Measurements from ENCODE around the gene ARFGAP3. TPM values are rescaled to one million over a fixed set of nuclear protein-coding genes. Genes with fewer than 3 reads are reported as not detected.
A peak's percentile ranks its signal among the peaks of the same experiment; 100 is the strongest.

Gene ARFGAP3
- total RNA-seq, 4 donors from 2014 or later: 40.6 to 67.9 (median 49.1) TPM

GRCh38 chr22:42877597-42878340 is 20.7 kb upstream of the ARFGAP3 start:
- H3K4me3 ChIP-seq: no peak overlapping the region
- TF ChIP-seq CTCF (IDR thresholded peaks at IDR 0.05) (no peak), POLR2A (IDR thresholded peaks at IDR 0.05) (no peak), POLR2AphosphoS5 (IDR thresholded peaks at IDR 0.05) (no peak), EP300 (IDR thresholded peaks at IDR 0.05) (no peak)
- no CpG with 5 or more reads among the region's 12 CpGs for whole genome bisulfite sequencing, 2 donors (ENCODE audit: low coverage in 1 of 2)
- H3K4me1 ChIP-seq: peaks cover 0 to 7% (median 0%) of the 10 kb centered on the region in 3 donors
- H3K36me3 ChIP-seq: peaks cover 0 to 100% of the 10 kb centered on the region in 2 donors
- peak overlapping the region in 2 of 4 donors; percentile 9 to 10 for H3K27ac ChIP-seq
- no peaks in the 10 kb centered on the region for H3K9me3 ChIP-seq
- H3K27me3 ChIP-seq: no peaks in the 10 kb centered on the region
- no peak for ATAC-seq

- ATAC-seq: no peak
- Histone ChIP-seq H3K4me3 (no peak overlapping the region), H3K36me3 (peaks cover 0 to 100% of the 10 kb centered on the region in 2 donors), H3K27me3 (no peaks in the 10 kb centered on the region), H3K27ac (no peak overlapping the region), H3K9me3 (no peaks in the 10 kb centered on the region), H3K4me1 (peaks cover 0 to 1% (median 0%) of the 10 kb centered on the region in 3 donors)
- WGBS, 2 donors (ENCODE audit: low coverage in 1 of 2): 68% methylated on average over 5 of the region's 8 CpGs; no CpG with 5 or more reads in 1 of the 2 donors
- TF ChIP-seq CTCF (IDR thresholded peaks at IDR 0.05) (no peak), POLR2AphosphoS5 (IDR thresholded peaks at IDR 0.05) (no peak), EP300 (IDR thresholded peaks at IDR 0.05) (no peak), POLR2A (IDR thresholded peaks at IDR 0.05) (no peak)
Observed at GRCh38 chr22:42877158-42877557, 20.1 kb upstream of the ARFGAP3 start.

GRCh38 chr22:42876041-42876440 is 19.0 kb upstream of the ARFGAP3 start:
- no peaks in the 10 kb centered on the region for H3K9me3 ChIP-seq
- no peak overlapping the region for H3K4me3 ChIP-seq
- WGBS, 2 donors (ENCODE audit: low coverage in 1 of 2): no CpG with 5 or more reads among the region's 17 CpGs
- no peak for TF ChIP-seq CTCF (IDR thresholded peaks at IDR 0.05)
- TF ChIP-seq POLR2A (IDR thresholded peaks at IDR 0.05): no peak
- no peak for TF ChIP-seq EP300 (IDR thresholded peaks at IDR 0.05)
- no peak for TF ChIP-seq POLR2AphosphoS5 (IDR thresholded peaks at IDR 0.05)
- H3K36me3 ChIP-seq: peaks cover 0 to 100% of the 10 kb centered on the region in 2 donors
- no peaks in the 10 kb centered on the region for H3K27me3 ChIP-seq
- no peak overlapping the region for H3K27ac ChIP-seq
- H3K4me1 ChIP-seq: no peaks in the 10 kb centered on the region
- no peak for ATAC-seq

- no peak for ATAC-seq
- no peaks in the 10 kb centered on the region for H3K27me3 ChIP-seq
- H3K4me1 ChIP-seq: peaks cover 0 to 9% (median 5%) of the 10 kb centered on the region in 3 donors
- TF ChIP-seq CTCF (IDR thresholded peaks at IDR 0.05) (no peak), POLR2A (IDR thresholded peaks at IDR 0.05) (no peak), POLR2AphosphoS5 (IDR thresholded peaks at IDR 0.05) (no peak), EP300 (IDR thresholded peaks at IDR 0.05) (no peak)
- 88 to 91% methylated on average over 3 to 7 of the region's 7 CpGs for WGBS, 2 donors (ENCODE audit: low coverage in 1 of 2)
- H3K9me3 ChIP-seq: no peaks in the 10 kb centered on the region
- H3K36me3 ChIP-seq: peaks cover 0 to 98% of the 10 kb centered on the region in 2 donors
- H3K27ac ChIP-seq: no peak overlapping the region
- H3K4me3 ChIP-seq: no peak overlapping the region
Observed at GRCh38 chr22:42874010-42874409, 16.9 kb upstream of the ARFGAP3 start.

GRCh38 chr22:42873356-42873755 is 16.3 kb upstream of the ARFGAP3 start:
- no peak for TF ChIP-seq CTCF (IDR thresholded peaks at IDR 0.05)
- TF ChIP-seq EP300 (IDR thresholded peaks at IDR 0.05): no peak
- TF ChIP-seq POLR2AphosphoS5 (IDR thresholded peaks at IDR 0.05): no peak
- no peak for TF ChIP-seq POLR2A (IDR thresholded peaks at IDR 0.05)
- H3K4me1 ChIP-seq: peaks cover 0 to 16% (median 11%) of the 10 kb centered on the region in 3 donors
- no peaks in the 10 kb centered on the region for H3K9me3 ChIP-seq
- no peak for ATAC-seq
- H3K36me3 ChIP-seq: peaks cover 0 to 92% of the 10 kb centered on the region in 2 donors
- H3K27me3 ChIP-seq: no peaks in the 10 kb centered on the region
- H3K27ac ChIP-seq: peak overlapping the region in 2 of 4 donors; percentile 14 to 37
- no peak overlapping the region for H3K4me3 ChIP-seq

All from gastroesophageal sphincter (tissue), 4 donors.